IPS-20b (cell line): Measurements from ENCODE around the gene TNFAIP8L1.

Source experiments
- H3K27ac ChIP-seq: one replicate; pipeline ENCODE4 v1.5.1; 2013; ENCODE audit warnings: low read length
- H3K27me3 ChIP-seq: 2 replicates; pipeline ENCODE4 v1.6.1; 2013; ENCODE audit warnings: mild to moderate bottlenecking, low read length, inconsistent platforms; ENCODE audit not compliant: insufficient read depth
- H3K36me3 ChIP-seq: 2 replicates; pipeline ENCODE4 v1.6.1; 2013; ENCODE audit warnings: low read depth, mild to moderate bottlenecking, inconsistent platforms, low read length, moderate library complexity; ENCODE audit not compliant: insufficient read depth
- H3K4me1 ChIP-seq: 2 replicates; pipeline ENCODE4 v1.6.1; 2013; ENCODE audit warnings: mild to moderate bottlenecking, control low read depth, inconsistent platforms, low read length, moderate library complexity; ENCODE audit not compliant: insufficient read depth
- H3K4me3 ChIP-seq: 2 replicates; pipeline ENCODE4 v1.5.1; 2013; ENCODE audit warnings: mild to moderate bottlenecking, low read length, inconsistent platforms
- H3K9ac ChIP-seq: 2 replicates; pipeline ENCODE4 v1.6.1; 2013; ENCODE audit warnings: low read depth, mild to moderate bottlenecking, inconsistent platforms, low read length, moderate library complexity
- H3K9me3 ChIP-seq: 2 replicates; pipeline ENCODE4 v1.6.1; 2013; ENCODE audit warnings: mild to moderate bottlenecking, low read depth, low read length, inconsistent platforms; ENCODE audit not compliant: insufficient read depth

TNFAIP8L1 gene

GRCh38 chr19:4639531-4640246 lies 373 bp downstream of the TNFAIP8L1 start:
- peak overlapping the region; percentile 67 for H3K4me3 ChIP-seq
- H3K9ac ChIP-seq: peak overlapping the region; percentile 47; the same call in 1 of the 2 replicates
- no peaks in the 10 kb centered on the region for H3K9me3 ChIP-seq
- peaks cover 3% of the 10 kb centered on the region; the same call in 1 of the 2 replicates for H3K4me1 ChIP-seq
- peaks cover 16% of the 10 kb centered on the region for H3K27me3 ChIP-seq
- no peaks in the 10 kb centered on the region for H3K36me3 ChIP-seq
- no peak overlapping the region for H3K27ac ChIP-seq

DNA sequence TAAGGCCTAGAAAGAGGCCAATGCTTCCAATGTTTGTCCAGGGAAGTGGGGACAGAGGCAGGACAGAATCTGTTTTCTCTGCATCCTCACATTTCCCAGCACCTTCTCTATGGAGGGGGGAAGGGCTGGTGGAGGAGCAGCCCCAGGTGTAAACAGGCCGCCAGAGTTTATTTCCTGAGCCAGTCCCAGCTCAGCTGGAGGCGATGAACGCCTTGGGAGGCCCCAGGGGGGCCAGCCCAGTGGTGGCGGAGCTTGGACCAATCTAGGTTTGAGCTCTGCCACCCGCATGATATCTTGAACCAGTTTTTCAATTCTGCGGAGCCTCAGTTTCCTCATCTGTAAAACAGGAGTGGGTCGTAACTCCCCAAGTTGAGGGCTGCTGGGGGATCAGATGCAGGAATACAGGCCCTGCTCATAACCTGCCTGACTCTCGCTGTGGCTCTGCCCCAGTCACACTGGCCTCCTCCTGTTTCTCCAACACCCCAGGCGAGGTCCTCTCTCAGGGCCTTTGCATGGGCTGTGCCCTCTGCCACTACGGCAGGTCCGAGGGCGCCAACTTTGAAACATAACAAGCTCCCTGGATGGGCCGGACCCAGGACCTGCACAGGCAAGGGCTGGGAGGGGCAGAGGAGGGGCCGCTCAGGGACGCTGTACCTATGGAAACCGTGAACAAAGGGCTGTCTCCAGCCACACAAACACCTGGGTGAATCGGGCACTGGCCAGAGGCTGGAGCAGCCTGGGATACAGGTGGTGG lies 1.1 kb downstream of the TNFAIP8L1 start:
- Histone ChIP-seq H3K27ac (no peak overlapping the region), H3K27me3 (peaks cover 13% of the 10 kb centered on the region), H3K4me1 (peaks cover 3% of the 10 kb centered on the region; the same call in 1 of the 2 replicates), H3K9ac (no peak overlapping the region), H3K9me3 (no peaks in the 10 kb centered on the region), H3K36me3 (no peaks in the 10 kb centered on the region), H3K4me3 (peak overlapping the region; percentile 67; the same call in 1 of the 2 replicates)

DNA sequence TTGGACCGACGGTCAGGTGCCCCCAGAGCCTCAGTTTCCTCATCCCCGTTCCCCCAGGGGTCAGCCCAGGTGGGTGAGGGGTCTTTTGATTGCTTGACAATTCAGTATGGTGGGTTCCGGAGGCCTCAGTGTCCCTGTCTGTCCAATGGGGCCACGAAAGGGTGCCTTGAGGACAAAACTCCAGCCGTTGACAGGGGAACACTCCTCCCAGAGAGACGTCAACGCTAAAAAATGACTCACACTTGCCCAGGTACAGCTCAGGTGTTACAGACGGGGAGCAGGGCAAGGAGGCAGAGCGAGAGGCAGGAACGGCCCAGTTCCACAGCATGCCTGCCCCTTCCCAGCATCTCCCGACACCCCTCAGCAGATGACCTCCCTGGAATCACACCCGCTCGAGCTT lies 1.8 kb downstream of the TNFAIP8L1 start:
- no peaks in the 10 kb centered on the region for H3K9me3 ChIP-seq
- no peak overlapping the region for H3K9ac ChIP-seq
- H3K4me3 ChIP-seq: no peak overlapping the region
- H3K36me3 ChIP-seq: no peaks in the 10 kb centered on the region
- H3K4me1 ChIP-seq: no peaks in the 10 kb centered on the region; the same call in 1 of the 2 replicates
- peaks cover 13% of the 10 kb centered on the region for H3K27me3 ChIP-seq
- H3K27ac ChIP-seq: no peak overlapping the region

- H3K27me3 ChIP-seq: no peaks in the 10 kb centered on the region; the same call in 1 of the 2 replicates
- no peak overlapping the region for H3K27ac ChIP-seq
- no peaks in the 10 kb centered on the region for H3K4me1 ChIP-seq
- H3K36me3 ChIP-seq: no peaks in the 10 kb centered on the region
- no peak overlapping the region for H3K4me3 ChIP-seq
- no peaks in the 10 kb centered on the region for H3K9me3 ChIP-seq
- no peak overlapping the region for H3K9ac ChIP-seq
These were observed 3.3 kb downstream of the TNFAIP8L1 start for GRCh38 chr19:4642625-4643024.

DNA sequence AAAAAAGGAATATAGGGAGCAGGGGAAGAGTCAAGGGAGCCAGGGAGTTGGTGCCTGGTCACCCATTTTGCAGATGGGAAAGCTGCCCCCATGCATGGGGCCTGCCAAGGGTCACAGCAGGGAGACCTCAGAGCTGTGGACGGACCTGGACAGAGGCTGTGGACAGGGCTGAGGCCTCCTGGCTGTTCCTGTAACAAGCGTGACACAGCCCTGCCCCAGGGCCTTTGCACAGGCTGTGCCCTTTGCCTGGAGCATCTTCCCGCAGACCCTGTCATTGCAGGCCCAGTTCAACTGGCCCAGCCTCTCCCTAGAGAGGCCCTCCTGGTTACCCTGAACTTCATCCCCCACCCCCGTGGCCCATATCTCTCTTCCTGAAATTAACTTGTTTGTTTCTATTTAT lies 6.4 kb downstream of the TNFAIP8L1 start:
- H3K9ac ChIP-seq: no peak overlapping the region
- no peaks in the 10 kb centered on the region for H3K9me3 ChIP-seq
- H3K4me3 ChIP-seq: no peak overlapping the region
- no peak overlapping the region for H3K27ac ChIP-seq
- no peaks in the 10 kb centered on the region for H3K4me1 ChIP-seq
- H3K36me3 ChIP-seq: no peaks in the 10 kb centered on the region
- H3K27me3 ChIP-seq: no peaks in the 10 kb centered on the region

- H3K27ac ChIP-seq: no peak overlapping the region
- no peaks in the 10 kb centered on the region for H3K9me3 ChIP-seq
- no peak overlapping the region for H3K4me3 ChIP-seq
- H3K4me1 ChIP-seq: no peaks in the 10 kb centered on the region
- H3K36me3 ChIP-seq: no peaks in the 10 kb centered on the region
- H3K27me3 ChIP-seq: no peaks in the 10 kb centered on the region
- H3K9ac ChIP-seq: no peak overlapping the region
These were observed 8.6 kb downstream of the TNFAIP8L1 start for GRCh38 chr19:4647676-4648644.

DNA sequence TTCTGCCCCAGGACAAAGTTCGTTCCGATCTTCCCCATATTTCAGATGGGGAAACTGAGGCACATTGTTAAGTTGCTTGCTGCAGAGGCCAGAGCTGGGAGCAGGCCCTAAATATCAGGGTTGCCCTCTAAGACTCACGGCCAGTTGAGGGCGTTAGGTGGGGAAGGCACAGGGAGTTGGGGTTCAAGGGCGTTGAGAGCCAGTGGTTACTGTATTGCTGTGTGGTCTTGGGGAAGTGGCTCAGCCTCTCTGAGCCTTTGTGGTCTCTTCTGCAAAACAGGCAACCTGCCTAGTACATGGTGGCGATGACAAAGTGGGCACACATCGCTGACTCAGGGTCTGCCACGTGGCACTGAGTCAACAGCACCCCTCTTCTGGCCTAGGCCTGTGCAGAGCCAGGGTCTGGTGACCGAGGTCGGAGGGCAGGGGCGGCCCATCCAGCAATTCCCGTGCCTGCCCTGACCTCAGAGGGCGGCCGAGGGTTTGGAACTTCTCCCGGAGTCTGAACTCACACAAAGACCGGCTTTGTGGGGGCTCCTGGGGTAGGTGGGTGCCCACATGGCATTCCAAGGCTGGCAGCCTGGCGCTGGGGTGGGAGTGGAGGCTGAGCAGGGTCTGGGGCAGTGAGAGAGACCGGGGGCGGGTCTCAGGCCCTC lies 10.2 kb downstream of the TNFAIP8L1 start:
- H3K27me3 ChIP-seq: no peaks in the 10 kb centered on the region
- no peak overlapping the region for H3K9ac ChIP-seq
- H3K27ac ChIP-seq: no peak overlapping the region
- no peaks in the 10 kb centered on the region for H3K36me3 ChIP-seq
- H3K9me3 ChIP-seq: no peaks in the 10 kb centered on the region
- H3K4me1 ChIP-seq: no peaks in the 10 kb centered on the region
- no peak overlapping the region for H3K4me3 ChIP-seq

- Histone ChIP-seq H3K4me1 (no peaks in the 10 kb centered on the region), H3K27me3 (no peaks in the 10 kb centered on the region), H3K27ac (no peak overlapping the region), H3K9me3 (no peaks in the 10 kb centered on the region), H3K4me3 (no peak overlapping the region), H3K9ac (no peak overlapping the region; the same call in 1 of the 2 replicates), H3K36me3 (no peaks in the 10 kb centered on the region)
These were observed 10.8 kb downstream of the TNFAIP8L1 start for GRCh38 chr19:4650159-4650558.

- H3K27me3 ChIP-seq: no peaks in the 10 kb centered on the region
- H3K27ac ChIP-seq: no peak overlapping the region
- H3K4me3 ChIP-seq: no peak overlapping the region
- H3K4me1 ChIP-seq: no peaks in the 10 kb centered on the region
- H3K9me3 ChIP-seq: no peaks in the 10 kb centered on the region
- H3K9ac ChIP-seq: no peak overlapping the region
- peaks cover 4% of the 10 kb centered on the region; the same call in 1 of the 2 replicates for H3K36me3 ChIP-seq
These were observed 12.8 kb downstream of the TNFAIP8L1 start for GRCh38 chr19:4652075-4652474.

DNA sequence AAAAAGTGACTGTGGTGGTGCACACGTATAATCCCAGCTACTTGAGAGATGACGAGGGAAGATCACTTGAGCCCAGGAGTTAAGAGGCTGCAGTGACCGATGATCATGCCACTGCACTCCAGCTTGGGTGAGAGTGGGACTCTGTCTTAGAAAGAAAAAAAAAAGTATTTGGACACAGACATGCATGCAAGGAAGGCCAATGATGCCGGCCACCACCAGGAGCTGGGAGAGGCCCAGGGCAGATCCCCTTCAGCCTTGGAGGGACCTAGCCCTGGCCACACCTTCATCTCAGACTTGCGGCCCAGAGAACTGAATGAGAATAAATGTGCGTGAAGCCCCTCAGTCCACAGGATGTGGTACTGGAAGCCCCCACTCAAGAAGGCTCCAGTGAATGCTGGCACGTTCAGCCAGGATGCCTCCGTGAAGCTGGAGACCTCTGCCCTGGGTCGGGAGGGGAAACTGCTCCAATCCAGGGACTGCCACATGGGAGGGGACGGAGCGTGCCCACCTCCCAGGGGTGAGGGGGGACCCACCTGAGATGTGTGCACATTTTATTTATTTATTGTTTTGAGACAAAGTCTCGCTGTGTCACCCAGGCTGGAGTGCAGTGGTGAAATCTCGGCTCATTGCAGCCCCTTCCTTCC lies 14.6 kb downstream of the TNFAIP8L1 start:
- H3K27ac ChIP-seq: no peak overlapping the region
- H3K9ac ChIP-seq: no peak overlapping the region
- H3K27me3 ChIP-seq: no peaks in the 10 kb centered on the region
- no peak overlapping the region for H3K4me3 ChIP-seq
- H3K4me1 ChIP-seq: no peaks in the 10 kb centered on the region
- no peaks in the 10 kb centered on the region for H3K9me3 ChIP-seq
- peaks cover 15% of the 10 kb centered on the region for H3K36me3 ChIP-seq
